Measurements from ENCODE around the gene USP22. TPM values are rescaled to one million over a fixed set of nuclear protein-coding genes. Genes with fewer than 3 reads are reported as not detected.

Gene USP22
- total and polyA plus RNA-seq, 2 of the 8 experiments (the other 6 are each of a cell fraction or from before 2014, with no cell fraction given), result 221 to 316 TPM

DNA sequence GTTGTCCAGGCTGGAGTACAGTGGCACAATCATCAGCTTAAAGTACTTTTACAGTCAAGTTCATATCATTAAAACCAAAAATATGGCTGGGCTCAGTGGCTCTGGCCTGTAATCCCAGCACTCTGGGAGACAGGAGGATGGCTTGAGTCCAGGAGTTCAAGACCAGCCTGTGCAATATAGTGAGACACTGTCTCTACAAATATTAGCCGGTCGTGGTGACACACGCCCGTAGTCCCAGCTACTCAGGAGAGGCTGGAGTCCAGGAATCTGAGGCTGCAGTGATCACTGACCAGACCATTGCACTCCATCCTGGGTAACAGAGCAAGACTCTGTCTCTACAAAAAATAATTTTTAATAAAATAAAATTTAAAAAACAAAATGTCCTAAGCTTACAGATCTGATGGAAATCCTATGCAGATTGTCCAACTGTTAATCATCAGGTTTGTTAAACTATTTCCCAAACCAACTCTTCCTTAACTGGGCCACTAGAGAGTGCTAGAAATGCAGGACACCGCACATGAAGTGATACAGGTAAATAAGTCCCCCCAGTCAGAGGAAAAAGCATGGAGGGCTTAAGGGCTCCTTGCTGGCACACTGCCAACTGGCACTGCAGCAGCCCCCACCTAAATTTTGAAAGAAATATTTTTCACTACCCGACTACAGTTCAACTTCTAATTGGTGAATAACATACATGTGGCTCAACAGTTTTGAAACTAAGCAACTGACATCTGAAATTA lies 2.8 kb downstream of the USP22 start (continued):
- TF ChIP-seq GABPA (IDR thresholded peaks at IDR 0.05; ENCODE audit: borderline replicate concordance, insufficient read depth, low read length) (no peak), SP1 (IDR thresholded peaks at IDR 0.05; ENCODE audit: low read depth, low read length) (no peak), CTBP2 (IDR thresholded peaks at IDR 0.05; ENCODE audit: borderline replicate concordance, insufficient read depth, insufficient read length, low read length) (no peak), ASH2L (IDR thresholded peaks at IDR 0.05; ENCODE audit: low read length) (no peak)

Measured in H1 (cell line).